ENCODE measurements around the gene PTPRG.

PTPRG gene

GRCh38 chr3:61938878-61939549 is 377.6 kb downstream of the PTPRG start:
- in situ Hi-C loops (cut with MboI; ENCODE audit: low pct_unique_long_range_greater_than_20kb, low sequenced_read_pairs): no loop called here
- no peak for DNase-seq

- in situ Hi-C loops (cut with MboI; ENCODE audit: low pct_unique_long_range_greater_than_20kb, low sequenced_read_pairs): no loop called here
Observed at GRCh38 chr3:61940236-61940635, 378.9 kb downstream of the PTPRG start.

GRCh38 chr3:61943975-61944374 is 382.6 kb downstream of the PTPRG start:
- in situ Hi-C loops (cut with MboI; ENCODE audit: low pct_unique_long_range_greater_than_20kb, low sequenced_read_pairs): no loop called here
- no peak for DNase-seq

More at GRCh38 chr3:61940236-61940635, 378.9 kb downstream of the PTPRG start:
- no peak for DNase-seq

GRCh38 chr3:61944726-61945125 is 383.4 kb downstream of the PTPRG start:
- in situ Hi-C loops (cut with MboI; ENCODE audit: low pct_unique_long_range_greater_than_20kb, low sequenced_read_pairs): no loop called here

DNA sequence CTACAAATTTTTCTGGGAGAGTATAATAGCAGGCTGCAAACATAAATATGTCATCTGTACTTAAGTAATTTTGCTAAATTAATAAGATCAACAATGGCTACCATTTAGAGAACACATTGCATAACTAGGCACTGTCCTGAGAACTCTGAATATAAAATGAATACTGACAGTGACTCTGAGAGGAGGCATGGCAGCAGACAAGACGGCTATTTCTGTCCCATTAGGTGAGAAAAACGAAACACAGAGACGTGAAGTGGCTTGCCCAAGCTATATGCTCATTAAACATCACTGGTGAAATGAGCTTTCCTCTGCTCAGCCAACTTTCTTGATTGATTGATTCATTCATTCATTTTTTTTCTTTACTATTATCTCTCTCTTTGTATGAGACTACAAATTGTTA is 384.3 kb downstream of the PTPRG start:
- in situ Hi-C loops (cut with MboI; ENCODE audit: low pct_unique_long_range_greater_than_20kb, low sequenced_read_pairs): no loop called here
- DNase-seq: no peak

More at GRCh38 chr3:61944726-61945125, 383.4 kb downstream of the PTPRG start:
- no peak for DNase-seq

- DNase-seq: no peak
- in situ Hi-C loops (cut with MboI; ENCODE audit: low pct_unique_long_range_greater_than_20kb, low sequenced_read_pairs): no loop called here
Observed at GRCh38 chr3:61946570-61947324, 385.4 kb downstream of the PTPRG start.

- peak; percentile 49 for DNase-seq
- in situ Hi-C loops (cut with MboI; ENCODE audit: low pct_unique_long_range_greater_than_20kb, low sequenced_read_pairs): no loop called here
Observed at GRCh38 chr3:61947456-61947855, 386.1 kb downstream of the PTPRG start.

DNA sequence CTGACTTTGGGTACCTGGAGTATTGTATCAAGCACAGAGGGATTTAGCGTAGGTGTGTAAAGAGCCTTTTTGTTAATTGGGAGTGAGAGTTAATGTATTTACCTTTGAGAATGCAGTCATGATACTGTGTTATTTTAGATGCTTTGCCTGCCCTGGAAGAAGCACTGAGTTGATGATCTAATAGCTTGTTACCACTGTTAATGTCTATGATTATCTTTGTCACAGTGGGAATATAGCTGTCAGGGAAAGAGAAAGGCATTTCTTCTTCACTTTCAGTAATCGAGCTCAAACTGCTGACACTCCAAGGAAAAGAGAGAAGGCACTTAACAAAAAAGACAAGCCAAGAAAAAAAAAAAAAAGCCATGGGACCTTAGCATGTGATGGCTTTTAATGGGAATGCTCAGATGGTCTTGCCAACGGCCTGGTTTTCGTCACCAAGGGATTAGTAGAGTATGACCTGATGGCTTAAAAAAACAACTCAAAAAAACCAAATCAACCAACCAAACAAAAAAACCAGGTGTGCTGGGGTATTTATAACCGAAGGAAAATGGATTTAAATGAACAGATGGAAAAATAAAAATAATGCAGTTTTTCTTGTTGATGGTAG is 387.4 kb downstream of the PTPRG start:
- in situ Hi-C loops (cut with MboI; ENCODE audit: low pct_unique_long_range_greater_than_20kb, low sequenced_read_pairs): no loop called here
- DNase-seq: no peak

- in situ Hi-C loops (cut with MboI; ENCODE audit: low pct_unique_long_range_greater_than_20kb, low sequenced_read_pairs): no loop called here
- no peak for DNase-seq
Observed at GRCh38 chr3:61954097-61954540, 392.7 kb downstream of the PTPRG start.

- in situ Hi-C loops (cut with MboI; ENCODE audit: low pct_unique_long_range_greater_than_20kb, low sequenced_read_pairs): no loop called here
- DNase-seq: no peak
Observed at GRCh38 chr3:61955483-61955882, 394.1 kb downstream of the PTPRG start.

- DNase-seq: no peak
- in situ Hi-C loops (cut with MboI; ENCODE audit: low pct_unique_long_range_greater_than_20kb, low sequenced_read_pairs): no loop called here
Observed at GRCh38 chr3:61956236-61956635, 394.9 kb downstream of the PTPRG start.

- in situ Hi-C loops (cut with MboI; ENCODE audit: low pct_unique_long_range_greater_than_20kb, low sequenced_read_pairs): no loop called here
- DNase-seq: no peak
Observed at GRCh38 chr3:61957259-61957658, 395.9 kb downstream of the PTPRG start.

- in situ Hi-C loops (cut with MboI; ENCODE audit: low pct_unique_long_range_greater_than_20kb, low sequenced_read_pairs): no loop called here
Observed at GRCh38 chr3:61960976-61961375, 399.6 kb downstream of the PTPRG start.

GRCh38 chr3:61961900-61962299 is 400.5 kb downstream of the PTPRG start:
- no peak for DNase-seq
- in situ Hi-C loops (cut with MboI; ENCODE audit: low pct_unique_long_range_greater_than_20kb, low sequenced_read_pairs): no loop called here

More at GRCh38 chr3:61960976-61961375, 399.6 kb downstream of the PTPRG start:
- DNase-seq: no peak

DNA sequence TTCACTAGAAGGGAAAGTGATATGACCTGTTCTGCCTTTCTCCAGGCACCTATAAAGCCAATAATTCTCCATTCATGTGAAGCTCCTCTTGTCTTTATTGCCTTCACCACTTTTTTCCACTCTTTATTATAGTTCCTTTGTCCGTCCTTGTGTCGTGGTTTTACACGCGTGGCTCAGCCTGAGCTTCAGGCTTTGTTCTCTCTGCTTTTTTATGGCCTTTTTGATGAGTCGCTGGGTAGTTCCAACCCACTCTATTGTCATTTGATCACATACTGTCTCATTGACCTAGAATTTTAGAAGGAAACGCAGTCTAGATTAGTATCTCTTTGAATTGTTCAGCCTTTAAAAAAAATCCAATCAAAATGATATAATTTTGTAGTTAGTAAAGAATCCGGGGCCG is 403.2 kb downstream of the PTPRG start:
- in situ Hi-C loops (cut with MboI; ENCODE audit: low pct_unique_long_range_greater_than_20kb, low sequenced_read_pairs): no loop called here
- no peak for DNase-seq

- in situ Hi-C loops (cut with MboI; ENCODE audit: low pct_unique_long_range_greater_than_20kb, low sequenced_read_pairs): no loop called here
- DNase-seq: no peak
Observed at GRCh38 chr3:61965770-61966131, 404.4 kb downstream of the PTPRG start.

DNA sequence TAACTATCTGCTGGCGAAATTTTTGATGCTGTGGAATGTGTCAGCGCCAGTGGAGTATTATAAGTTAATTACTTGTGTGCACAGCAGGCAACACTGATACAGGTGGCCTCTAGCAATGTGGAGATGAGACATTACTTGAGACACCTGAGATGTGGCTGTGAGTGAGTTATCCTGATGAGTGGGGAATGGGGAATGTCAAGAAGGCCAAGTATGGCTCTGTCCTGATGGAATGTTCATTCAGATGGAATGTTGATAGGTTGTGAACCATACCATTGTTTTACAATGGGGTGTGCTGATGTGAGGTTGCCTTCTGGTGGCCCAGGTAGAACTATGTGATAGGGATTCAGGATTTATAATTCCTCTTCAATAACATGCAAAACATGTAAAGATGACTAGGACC is 404.8 kb downstream of the PTPRG start:
- in situ Hi-C loops (cut with MboI; ENCODE audit: low pct_unique_long_range_greater_than_20kb, low sequenced_read_pairs): no loop called here
- no peak for DNase-seq

DNA sequence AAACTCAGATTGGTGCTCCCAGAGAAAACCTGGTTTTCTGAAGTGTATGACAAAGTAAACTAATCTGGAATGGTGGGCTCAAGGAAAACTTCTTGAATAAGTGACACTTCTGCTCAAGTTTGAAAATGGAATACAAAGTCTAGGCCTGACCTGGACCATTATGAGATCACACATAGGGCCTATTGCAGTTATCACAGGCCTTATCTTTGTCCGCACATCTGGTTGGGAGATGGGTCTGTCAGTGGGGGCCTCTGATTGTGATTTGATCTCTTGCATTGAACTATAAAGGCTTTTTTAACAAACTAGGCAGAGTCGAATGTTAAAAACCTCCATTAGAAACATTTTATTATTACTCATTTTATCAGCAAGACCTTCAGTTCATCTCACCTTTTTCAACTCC is 405.6 kb downstream of the PTPRG start:
- DNase-seq: no peak
- in situ Hi-C loops (cut with MboI; ENCODE audit: low pct_unique_long_range_greater_than_20kb, low sequenced_read_pairs): no loop called here

- in situ Hi-C loops (cut with MboI; ENCODE audit: low pct_unique_long_range_greater_than_20kb, low sequenced_read_pairs): no loop called here
- no peak for DNase-seq
Observed at GRCh38 chr3:61967937-61968336, 406.6 kb downstream of the PTPRG start.

DNA sequence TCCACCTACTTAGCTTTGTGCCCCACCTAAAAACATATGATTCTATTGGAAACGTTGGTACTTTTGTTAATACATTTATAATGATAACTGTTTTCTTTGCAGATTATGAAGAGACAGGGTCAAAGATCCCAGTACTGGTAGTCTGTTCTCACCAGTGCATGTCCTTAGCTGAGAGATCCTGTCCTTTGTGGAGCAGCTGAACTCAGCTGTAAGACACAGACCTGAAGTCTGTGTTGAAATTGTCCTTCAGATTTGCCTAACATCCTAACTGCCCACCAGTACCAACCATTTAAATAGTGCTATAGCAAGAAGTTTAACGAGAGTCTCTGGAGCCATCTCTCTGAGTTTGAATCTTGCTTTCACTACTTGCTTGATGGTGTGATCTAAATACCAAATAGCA is 413.3 kb downstream of the PTPRG start:
- in situ Hi-C loops (cut with MboI; ENCODE audit: low pct_unique_long_range_greater_than_20kb, low sequenced_read_pairs): no loop called here
- DNase-seq: no peak
